Measurements from ENCODE around the gene GOSR2. TPM values are rescaled to one million over a fixed set of nuclear protein-coding genes. Genes with fewer than 3 reads are reported as not detected.

GOSR2 gene
- polyA plus RNA-seq, 1 donor from 2014 or later = 41.4 TPM

DNA sequence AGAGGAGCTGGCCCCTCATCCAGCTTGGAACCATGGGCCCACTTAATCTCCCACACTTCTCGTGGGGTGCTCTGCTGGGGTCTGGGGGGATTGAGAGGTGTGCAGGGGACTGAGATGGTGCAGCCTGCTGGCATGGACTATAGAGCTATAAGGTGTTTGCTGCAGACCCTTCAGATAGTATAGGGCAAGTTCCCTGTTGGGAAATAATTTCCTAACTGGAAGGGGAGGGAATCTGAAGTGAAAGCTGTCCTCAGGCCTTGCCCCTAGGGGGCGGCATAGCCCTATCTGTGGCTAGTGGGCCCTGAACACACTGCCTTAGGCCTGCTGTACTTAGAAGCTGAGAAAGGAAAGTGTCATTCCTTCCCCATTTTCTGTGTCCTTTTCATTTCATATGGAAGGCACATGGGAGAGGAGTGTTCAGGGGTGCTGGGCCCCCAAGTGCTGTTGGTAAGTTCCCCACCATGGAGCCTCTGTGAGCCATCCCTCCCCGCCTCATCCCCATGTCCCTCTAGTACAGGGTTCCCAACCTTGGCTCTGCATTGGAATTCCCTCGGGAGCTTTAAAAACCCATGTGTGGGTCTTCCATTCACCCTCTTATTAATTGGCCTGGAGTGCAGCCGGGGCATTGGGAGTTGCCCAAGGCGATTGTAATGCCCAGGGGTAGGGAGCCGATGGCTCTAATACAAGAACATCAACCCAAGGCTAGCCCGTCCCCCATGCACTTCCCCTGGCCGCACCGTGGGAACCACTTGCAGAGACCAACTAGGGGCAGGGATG is 19.7 kb downstream of the GOSR2 start:
- Histone ChIP-seq H3K4me3 (ENCODE audit: low read length) (no peak overlapping the region), H3K27me3 (ENCODE audit: insufficient read depth, low read depth, low read length) (no peaks in the 10 kb centered on the region), H3K9me3 (ENCODE audit: low read length) (no peaks in the 10 kb centered on the region), H3K79me2 (replicated peaks; ENCODE audit: insufficient read depth, low read length) (no peaks in the 10 kb centered on the region), H3K9ac (ENCODE audit: low read length) (no peak overlapping the region), H3K27ac (ENCODE audit: low read length) (no peak overlapping the region), H2AFZ (ENCODE audit: low read depth, low read length) (no peak overlapping the region), H3K4me2 (ENCODE audit: low read length) (no peak overlapping the region), H3K36me3 (ENCODE audit: insufficient read depth, low read length) (no peaks in the 10 kb centered on the region), H3F3A (ENCODE audit: insufficient read depth, low read length, poor library complexity, severe bottlenecking) (no peaks in the 10 kb centered on the region), H3K9me2 (ENCODE audit: insufficient read depth, low read length) (no peaks in the 10 kb centered on the region), H4K20me1 (ENCODE audit: insufficient read depth) (no peaks in the 10 kb centered on the region)
- TF ChIP-seq REST (IDR thresholded peaks at IDR 0.05; ENCODE audit: borderline replicate concordance) = no peak
- TF ChIP-seq RAD21 (conservative IDR thresholded peaks at IDR 0.05) = peak; percentile 97
- TF ChIP-seq SMC3 (conservative IDR thresholded peaks at IDR 0.05; ENCODE audit: poor library complexity) = peak; percentile 97
- TF ChIP-seq CTCF (IDR thresholded peaks at IDR 0.05; ENCODE audit: poor library complexity, severe bottlenecking) = peak; percentile 93

- H3K4me3 ChIP-seq (ENCODE audit: low read length) = no peak overlapping the region
- no peak overlapping the region for H2AFZ ChIP-seq (ENCODE audit: low read depth, low read length)
- no peaks in the 10 kb centered on the region for H3K9me2 ChIP-seq (ENCODE audit: insufficient read depth, low read length)
- no peak overlapping the region for H3K4me2 ChIP-seq (ENCODE audit: low read length)
- no peak for TF ChIP-seq SMC3 (conservative IDR thresholded peaks at IDR 0.05; ENCODE audit: poor library complexity)
- TF ChIP-seq MXI1 (conservative IDR thresholded peaks at IDR 0.05; ENCODE audit: poor library complexity, severe bottlenecking) = no peak
- TF ChIP-seq REST (IDR thresholded peaks at IDR 0.05; ENCODE audit: borderline replicate concordance) = no peak
- no peaks in the 10 kb centered on the region for H3K27me3 ChIP-seq (ENCODE audit: insufficient read depth, low read depth, low read length)
- no peaks in the 10 kb centered on the region for H3F3A ChIP-seq (ENCODE audit: insufficient read depth, low read length, poor library complexity, severe bottlenecking)
- no peak overlapping the region for H3K27ac ChIP-seq (ENCODE audit: low read length)
- H3K79me2 ChIP-seq (replicated peaks; ENCODE audit: insufficient read depth, low read length) = no peaks in the 10 kb centered on the region
- no peaks in the 10 kb centered on the region for H3K36me3 ChIP-seq (ENCODE audit: insufficient read depth, low read length)
- no peaks in the 10 kb centered on the region for H4K20me1 ChIP-seq (ENCODE audit: insufficient read depth)
- H3K9me3 ChIP-seq (ENCODE audit: low read length) = no peaks in the 10 kb centered on the region
- no peak overlapping the region for H3K9ac ChIP-seq (ENCODE audit: low read length)
These were observed 20.2 kb downstream of the GOSR2 start for GRCh38 chr17:46943218-46943500.

Data from neural cell (in vitro differentiated cells).